IMR-90 (cell line): Measurements from ENCODE around the gene IGHMBP2.

Source experiments
- CEBPB ChIP-seq: IDR thresholded peaks from 2 replicates; pipeline ENCODE4 v1.6.1; 2012; ENCODE audit warnings: low read depth, low read length, improper control_type of control experiment
- FOS ChIP-seq: fragments of 150-350 bp; IDR thresholded peaks from 2 replicates; pipeline ENCODE4 v1.6.1; 2016; ENCODE audit warnings: low read depth, low read length
- POLR2A ChIP-seq: IDR thresholded peaks from 2 replicates; pipeline ENCODE4 v1.6.1; 2012; ENCODE audit warnings: mild to moderate bottlenecking, low read depth, low read length
- RAD21 ChIP-seq: IDR thresholded peaks from 2 replicates; pipeline ENCODE4 v1.6.1; 2012; ENCODE audit warnings: low read length, improper control_type of control experiment
- RCOR1 ChIP-seq: IDR thresholded peaks from 2 replicates; pipeline ENCODE4 v1.6.1; 2012; ENCODE audit warnings: mild to moderate bottlenecking, low read length, improper control_type of control experiment; ENCODE audit not compliant: insufficient replicate concordance
- TF ChIP-seq, protein P1 (sequence below): conservative IDR thresholded peaks from 2 replicates; pipeline ENCODE4 v1.5.1; 2012; ENCODE audit warnings: mild to moderate bottlenecking, low read depth, low read length, improper control_type of control experiment

DNA sequence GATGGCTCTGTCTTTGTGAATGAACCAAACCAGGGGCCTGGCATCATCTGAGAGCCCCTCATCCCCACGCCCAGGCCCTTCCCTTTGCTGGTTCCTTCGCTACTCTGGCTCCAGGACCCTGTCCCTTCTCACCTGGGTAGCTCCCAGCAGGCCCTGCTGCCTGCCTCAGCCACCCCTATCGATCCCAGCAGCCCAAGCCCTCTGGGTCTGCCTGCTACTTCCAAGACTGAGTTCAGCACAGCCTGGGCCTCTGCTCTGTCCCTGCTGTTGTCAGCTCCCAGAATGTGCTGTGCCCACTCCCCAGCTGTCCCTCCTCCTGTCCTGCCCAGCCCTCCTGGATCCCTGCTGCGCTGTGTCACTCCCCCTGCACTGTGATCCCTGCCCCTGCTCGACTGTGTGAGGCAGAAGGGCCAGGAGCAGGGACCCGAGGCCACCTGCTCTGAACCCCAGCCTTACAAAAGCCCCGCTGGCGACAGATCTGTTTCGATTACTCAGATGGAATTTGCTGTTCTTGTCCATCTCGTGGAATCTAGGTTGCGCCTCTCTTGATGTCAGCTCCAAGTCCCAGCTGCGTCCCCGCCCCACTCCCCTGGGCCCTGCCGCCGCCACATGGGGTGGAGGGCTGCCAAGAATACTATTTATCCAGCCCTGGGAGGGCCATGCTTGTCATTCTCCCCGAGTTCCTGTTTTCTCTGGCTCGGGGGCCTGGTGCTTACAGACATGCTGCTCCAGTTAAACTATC, 13.0 kb upstream of the IGHMBP2 start:
- TF ChIP-seq, protein P1, sequence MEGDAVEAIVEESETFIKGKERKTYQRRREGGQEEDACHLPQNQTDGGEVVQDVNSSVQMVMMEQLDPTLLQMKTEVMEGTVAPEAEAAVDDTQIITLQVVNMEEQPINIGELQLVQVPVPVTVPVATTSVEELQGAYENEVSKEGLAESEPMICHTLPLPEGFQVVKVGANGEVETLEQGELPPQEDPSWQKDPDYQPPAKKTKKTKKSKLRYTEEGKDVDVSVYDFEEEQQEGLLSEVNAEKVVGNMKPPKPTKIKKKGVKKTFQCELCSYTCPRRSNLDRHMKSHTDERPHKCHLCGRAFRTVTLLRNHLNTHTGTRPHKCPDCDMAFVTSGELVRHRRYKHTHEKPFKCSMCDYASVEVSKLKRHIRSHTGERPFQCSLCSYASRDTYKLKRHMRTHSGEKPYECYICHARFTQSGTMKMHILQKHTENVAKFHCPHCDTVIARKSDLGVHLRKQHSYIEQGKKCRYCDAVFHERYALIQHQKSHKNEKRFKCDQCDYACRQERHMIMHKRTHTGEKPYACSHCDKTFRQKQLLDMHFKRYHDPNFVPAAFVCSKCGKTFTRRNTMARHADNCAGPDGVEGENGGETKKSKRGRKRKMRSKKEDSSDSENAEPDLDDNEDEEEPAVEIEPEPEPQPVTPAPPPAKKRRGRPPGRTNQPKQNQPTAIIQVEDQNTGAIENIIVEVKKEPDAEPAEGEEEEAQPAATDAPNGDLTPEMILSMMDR: no peak
- TF ChIP-seq POLR2A (no peak), RAD21 (no peak), CEBPB (no peak), RCOR1 (no peak), FOS (no peak)
